Stimulated activated CD4-positive, alpha-beta T cell treated with anti-CD3 and anti-CD28 coated beads, TNF-alpha, amount 100 ng/mL, for 24 hours (primary cell): Measurements from ENCODE around the gene CTIF.
A peak's percentile ranks its signal among the peaks of the same experiment; 100 is the strongest.
"Not testable (repeated sequence)": the region's sequence is repeated elsewhere in the genome, so short reads cannot be mapped to it uniquely, and the experiment has no call there.

Experiments used
- DNase-seq, 3 experiments: peaks; one replicate each; pipeline ENCODE4 v3.0.0-alpha.2; 2020; ENCODE audit warnings: low read depth in 3 of 3

The CTIF gene

GRCh38 chr18:48538531-48539405, at the start of gene CTIF:
Gene CTIF, plus strand, starts transcription at chr18:48539031. Its CDS starts 80,535 bp downstream, at chr18:48619566.
- DNase-seq = peak; percentile 35 to 78 (median 48)

GRCh38 chr18:48490641-48491293, 48.1 kb upstream of the CTIF start:
- DNase-seq = no peak

DNA sequence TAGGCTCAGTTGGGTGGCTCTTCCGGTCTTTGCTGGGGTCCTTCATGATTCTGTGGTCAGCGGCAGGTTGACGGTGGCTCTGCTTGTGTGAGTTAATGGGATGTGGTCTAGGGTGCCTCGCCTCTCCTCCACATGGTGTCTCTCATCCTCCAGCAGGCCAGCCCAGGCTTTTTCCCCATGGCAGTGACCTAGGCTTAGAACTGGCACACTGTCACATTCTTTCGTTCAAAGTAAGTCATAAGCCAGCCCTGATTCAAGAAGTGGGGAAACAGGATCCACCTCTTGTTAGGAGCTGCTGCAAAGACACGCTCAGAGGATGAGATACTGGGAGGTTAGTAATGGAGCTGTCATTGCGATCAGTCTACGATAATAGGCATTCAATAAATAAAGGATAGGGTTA, 46.0 kb upstream of the CTIF start:
- DNase-seq = no peak

- no peak for DNase-seq
These were observed 45.2 kb upstream of the CTIF start for GRCh38 chr18:48493434-48494230.

GRCh38 chr18:48497863-48498262, 41.0 kb upstream of the CTIF start:
- no peak for DNase-seq

GRCh38 chr18:48500517-48500916, 38.3 kb upstream of the CTIF start:
- DNase-seq = no peak

DNA sequence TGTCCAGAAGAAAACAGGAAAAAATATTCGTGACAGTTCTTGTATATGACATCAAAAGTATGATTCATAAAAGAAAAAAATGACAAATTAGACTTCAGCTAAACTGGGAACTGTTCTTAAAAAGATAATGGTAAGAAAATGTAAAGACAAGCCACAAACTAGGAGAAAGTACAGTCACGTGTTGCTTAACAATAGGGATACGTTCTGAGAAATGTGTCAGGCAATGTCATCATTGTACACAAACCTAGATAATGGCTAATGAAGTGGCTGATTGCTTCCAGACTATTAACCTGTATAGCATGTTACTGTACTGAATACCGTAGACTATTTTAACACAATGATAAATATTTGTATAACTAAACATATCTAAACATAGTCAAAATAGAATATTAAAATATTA, 35.9 kb upstream of the CTIF start:
- no peak for DNase-seq

GRCh38 chr18:48504819-48505218, 34.0 kb upstream of the CTIF start:
- DNase-seq = no peak

DNA sequence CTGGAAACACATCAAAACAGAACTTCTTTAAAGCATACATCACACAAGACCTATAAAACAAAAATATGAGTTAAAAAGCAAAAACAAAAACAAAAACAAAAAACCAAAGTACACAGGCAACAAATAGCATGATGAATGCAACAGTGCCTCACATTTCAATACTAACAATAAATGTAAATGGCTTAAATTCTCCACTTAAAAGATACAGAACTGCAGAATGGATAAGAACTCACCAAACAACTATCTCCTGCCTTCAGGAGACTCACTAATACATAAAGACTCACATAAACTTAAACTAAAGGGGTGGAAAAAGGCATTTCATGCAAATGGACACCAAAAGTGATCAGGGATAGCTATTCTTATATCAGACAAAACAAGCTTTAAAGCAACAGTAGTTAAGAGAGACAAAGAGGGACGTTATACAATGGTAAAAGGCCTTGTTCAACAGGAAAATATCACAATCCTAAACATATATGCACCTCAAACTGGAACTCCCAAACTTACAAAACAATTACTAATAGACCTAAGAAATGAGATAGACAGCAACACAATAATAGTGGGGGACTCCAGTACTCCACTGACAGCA, 31.8 kb upstream of the CTIF start:
- not testable (repeated sequence) for DNase-seq

DNA sequence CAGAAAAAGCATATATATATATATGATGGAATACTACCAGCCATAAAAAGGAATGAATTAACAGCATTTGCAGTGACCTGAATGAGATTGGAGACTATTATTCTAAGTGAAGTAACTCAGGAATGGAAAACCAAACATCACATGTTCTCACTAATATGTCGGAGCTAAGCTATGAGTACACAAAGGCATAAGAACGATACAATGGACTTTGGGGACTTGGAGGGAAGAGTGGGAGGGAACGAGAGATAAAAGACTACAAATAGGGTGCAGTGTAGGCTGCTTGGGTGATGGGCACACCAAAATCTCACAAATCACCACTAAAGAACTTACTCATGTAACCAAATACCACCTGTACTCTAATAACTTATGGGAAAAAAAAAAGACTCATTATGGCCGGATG, 26.3 kb upstream of the CTIF start:
- not testable (repeated sequence) for DNase-seq

GRCh38 chr18:48514786-48515185, 24.0 kb upstream of the CTIF start:
- DNase-seq = no peak

- DNase-seq = no peak
These were observed 21.8 kb upstream of the CTIF start for GRCh38 chr18:48517048-48517447.

DNA sequence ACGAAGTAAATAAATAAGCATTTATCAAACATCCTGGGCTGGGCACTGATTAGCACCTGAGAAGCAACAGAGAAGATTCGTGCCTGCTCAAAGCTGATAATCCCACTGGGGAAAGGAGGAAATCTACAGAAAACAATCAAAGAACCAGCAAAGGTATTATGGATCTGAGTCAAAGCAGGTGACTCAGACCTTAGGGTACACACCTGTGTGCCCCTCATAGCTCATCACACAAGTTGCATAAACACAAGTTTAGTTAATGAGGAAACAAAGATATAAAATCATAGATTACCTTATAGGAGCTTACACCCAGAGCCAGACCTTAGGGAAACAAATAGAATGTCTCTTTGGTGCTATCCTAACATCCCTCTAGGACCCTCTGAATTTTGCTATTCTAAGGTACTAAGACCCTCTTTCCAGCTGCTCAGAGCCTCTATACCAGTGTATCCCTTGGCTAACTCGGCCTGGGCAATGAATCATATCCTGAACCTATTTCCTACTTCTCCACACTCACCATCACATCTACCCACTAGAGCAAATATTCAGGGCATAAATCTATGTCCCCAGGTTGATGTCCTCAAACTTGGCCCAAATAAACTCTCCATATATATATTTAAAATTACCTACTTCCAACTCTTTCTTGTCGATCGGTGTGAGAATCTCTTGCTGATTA, 19.3 kb upstream of the CTIF start:
- no peak for DNase-seq

DNA sequence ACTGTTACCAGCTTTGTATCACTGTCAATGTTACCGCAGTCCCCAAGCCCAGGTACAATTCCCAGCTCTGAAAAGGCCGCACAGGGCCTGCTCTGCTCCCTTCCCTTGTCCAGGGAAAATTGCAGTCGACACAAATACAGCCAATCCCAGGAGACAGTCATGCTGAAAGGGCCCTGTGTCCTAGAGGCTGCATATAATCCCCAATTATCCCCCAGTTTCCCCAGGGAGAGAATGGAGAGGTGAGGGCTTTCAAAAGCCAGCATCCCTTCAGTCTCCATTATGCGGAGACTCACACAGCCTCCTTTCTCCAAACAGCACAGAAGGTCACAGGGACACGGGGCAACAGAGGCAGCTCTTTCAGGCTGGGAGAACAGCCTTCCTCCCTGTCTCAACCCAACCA, 17.1 kb upstream of the CTIF start:
- no peak for DNase-seq

DNA sequence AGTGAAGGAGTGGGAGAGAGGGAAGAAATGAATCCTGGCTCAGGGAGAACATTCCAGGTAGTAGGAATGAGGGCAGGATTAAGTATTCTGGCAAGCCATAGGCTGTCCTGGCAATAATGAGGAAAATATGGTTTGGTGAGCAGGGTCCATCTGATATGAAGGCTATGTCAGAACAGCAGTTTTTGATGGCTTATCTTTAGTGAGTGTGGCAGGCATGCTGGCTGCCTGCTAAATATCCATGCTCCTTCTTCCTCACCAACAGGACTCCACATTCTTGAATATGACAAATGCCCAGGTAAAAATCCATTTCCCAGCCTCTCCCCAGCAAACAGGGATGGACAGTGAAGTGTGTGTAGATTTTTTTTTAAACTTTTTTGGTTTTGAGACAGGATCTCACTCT, 13.2 kb upstream of the CTIF start:
- no peak for DNase-seq

DNA sequence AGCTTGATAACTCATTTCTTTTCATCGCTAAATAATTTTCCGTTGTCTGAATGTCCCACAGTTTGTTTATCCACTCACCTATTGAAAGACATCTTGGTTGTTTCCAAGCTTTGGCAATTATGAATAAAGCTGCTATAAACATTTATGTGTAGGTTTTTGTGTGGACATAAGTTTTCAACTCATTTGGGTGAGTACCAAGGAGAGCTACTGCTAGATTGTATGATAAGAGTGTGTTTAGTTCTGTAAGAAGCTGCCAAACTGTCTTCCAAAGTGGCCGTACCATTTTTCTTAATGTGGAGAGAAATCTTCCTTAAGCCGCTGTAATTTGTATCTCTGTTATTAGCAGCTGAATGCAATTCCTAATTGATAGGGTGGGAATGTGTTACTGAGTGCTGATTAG, 11.4 kb upstream of the CTIF start:
- no peak for DNase-seq

DNA sequence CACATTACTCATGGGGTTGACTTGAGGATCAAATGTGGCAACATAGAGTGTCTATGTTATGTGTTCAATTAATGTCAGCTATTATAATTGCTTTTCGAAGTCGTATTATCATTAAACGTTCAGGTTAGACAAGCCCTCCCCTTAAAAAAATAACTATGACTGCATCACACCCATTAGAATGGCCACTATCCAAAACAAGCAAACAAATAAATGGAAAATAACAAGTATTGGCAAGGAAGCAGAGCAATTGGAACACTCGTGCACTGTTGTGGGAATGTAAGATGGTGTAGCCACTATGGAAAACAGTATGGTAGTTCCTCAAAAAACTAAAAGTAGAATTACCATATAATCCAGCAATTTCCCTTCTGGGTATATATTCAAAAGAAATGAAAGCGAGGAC, 10.0 kb upstream of the CTIF start:
- DNase-seq = no peak

DNA sequence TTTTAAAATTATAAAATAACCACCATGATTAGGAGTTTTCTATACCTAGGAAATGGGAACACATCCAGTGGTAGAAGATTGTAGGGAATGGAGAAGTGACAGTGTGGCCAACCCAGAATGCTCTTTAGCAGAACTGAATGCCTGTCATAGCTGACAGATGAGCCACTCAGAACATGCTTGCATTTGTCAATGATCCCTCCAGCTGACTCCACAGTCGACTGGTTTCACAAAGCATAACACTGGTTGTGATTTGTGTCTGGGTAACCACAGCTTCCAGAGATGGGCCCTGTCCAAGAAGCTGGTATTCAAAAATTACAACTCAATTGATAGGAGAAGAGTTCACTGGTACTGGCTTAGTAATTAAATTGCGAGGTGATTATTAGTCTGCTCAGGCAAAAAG, 9.0 kb upstream of the CTIF start:
- no peak for DNase-seq

DNA sequence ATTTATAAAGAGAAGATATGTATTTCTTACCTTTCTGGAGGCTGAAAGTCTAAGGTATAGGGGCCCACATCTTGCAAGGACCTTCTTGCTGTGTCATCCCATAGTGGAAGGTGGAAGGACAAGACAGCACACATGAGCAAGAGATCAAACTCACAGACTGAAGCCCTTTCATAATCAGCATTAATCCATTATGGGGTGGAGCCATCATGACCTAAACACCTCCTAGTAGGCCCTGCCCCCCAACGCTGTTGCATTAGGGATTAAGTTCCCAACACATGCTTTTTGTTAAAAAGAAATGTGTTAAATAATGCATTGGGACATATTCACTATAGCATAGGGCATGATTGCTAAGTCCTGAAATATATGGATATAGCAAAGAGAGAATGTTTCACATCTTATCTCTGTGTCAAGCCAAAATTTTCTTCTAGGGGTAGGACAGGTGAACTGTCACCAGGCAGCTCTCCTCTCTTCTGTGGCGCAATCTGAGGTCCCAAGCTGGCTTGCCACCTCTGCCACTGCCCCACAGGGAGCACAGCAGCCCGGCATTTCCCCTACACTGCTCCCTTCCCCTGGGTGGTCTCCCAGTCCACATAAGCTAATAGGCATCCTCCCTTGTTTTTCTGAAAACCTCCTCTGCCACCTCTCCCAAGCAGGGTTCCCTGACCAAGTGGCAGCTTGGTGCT, 8.3 kb upstream of the CTIF start:
- no peak for DNase-seq

GRCh38 chr18:48531082-48531403, 7.8 kb upstream of the CTIF start:
- no peak for DNase-seq

- no peak for DNase-seq
These were observed 6.9 kb upstream of the CTIF start for GRCh38 chr18:48531908-48532307.
